Keratinocyte (primary cell): Measurements from ENCODE around the gene DBF4B.

Experiments used
- CTCF ChIP-seq, 3 experiments: IDR thresholded peaks in 1 of 3; conservative IDR thresholded peaks in 1 of 3; optimal IDR thresholded peaks in 1 of 3; 2 replicates in 2 of 3; 3 replicates in 1 of 3; pipeline versions ENCODE3 to v1.5.1; 2011; ENCODE audit warnings: low read length in 3 of 3, mild to moderate bottlenecking in 3 of 3, moderate library complexity in 2 of 3, control low read depth in 1 of 3, inconsistent platforms in 1 of 3; ENCODE audit not compliant: insufficient read depth in 2 of 3; ENCODE audit errors: extremely low read depth in 1 of 3
- EZH2 ChIP-seq: IDR thresholded peaks from one replicate; pipeline ENCODE4 v1.6.1; 2012; ENCODE audit warnings: inconsistent platforms, mild to moderate bottlenecking, low read length, moderate library complexity

GRCh38 chr17:44777394-44778348, 69.2 kb downstream of the DBF4B start:
- TF ChIP-seq CTCF (optimal IDR thresholded peaks at IDR 0.05 in 1 of 3, IDR thresholded peaks at IDR 0.05 in 1 of 3, conservative IDR thresholded peaks at IDR 0.05 in 1 of 3; ENCODE audit: extremely low read depth in 1 of 3, insufficient read depth in 2 of 3, low read length in 3 of 3) (no peak), EZH2 (no peak)
